GM18868 (cell line): Measurements from ENCODE around the gene TSC1.
A peak's percentile ranks its signal among the peaks of the same experiment; 100 is the strongest.
"Not testable (repeated sequence)": the region's sequence is repeated elsewhere in the genome, so short reads cannot be mapped to it uniquely, and the experiment has no call there.

ENCODE experiments used
- ATAC-seq: cut with Tn5 transposase; IDR thresholded peaks from one replicate; pipeline ENCODE4 v1.9.1; 2021; ENCODE audit warnings: mild to moderate bottlenecking, moderate library complexity; ENCODE audit not compliant: unreplicated experiment

The TSC1 gene

DNA sequence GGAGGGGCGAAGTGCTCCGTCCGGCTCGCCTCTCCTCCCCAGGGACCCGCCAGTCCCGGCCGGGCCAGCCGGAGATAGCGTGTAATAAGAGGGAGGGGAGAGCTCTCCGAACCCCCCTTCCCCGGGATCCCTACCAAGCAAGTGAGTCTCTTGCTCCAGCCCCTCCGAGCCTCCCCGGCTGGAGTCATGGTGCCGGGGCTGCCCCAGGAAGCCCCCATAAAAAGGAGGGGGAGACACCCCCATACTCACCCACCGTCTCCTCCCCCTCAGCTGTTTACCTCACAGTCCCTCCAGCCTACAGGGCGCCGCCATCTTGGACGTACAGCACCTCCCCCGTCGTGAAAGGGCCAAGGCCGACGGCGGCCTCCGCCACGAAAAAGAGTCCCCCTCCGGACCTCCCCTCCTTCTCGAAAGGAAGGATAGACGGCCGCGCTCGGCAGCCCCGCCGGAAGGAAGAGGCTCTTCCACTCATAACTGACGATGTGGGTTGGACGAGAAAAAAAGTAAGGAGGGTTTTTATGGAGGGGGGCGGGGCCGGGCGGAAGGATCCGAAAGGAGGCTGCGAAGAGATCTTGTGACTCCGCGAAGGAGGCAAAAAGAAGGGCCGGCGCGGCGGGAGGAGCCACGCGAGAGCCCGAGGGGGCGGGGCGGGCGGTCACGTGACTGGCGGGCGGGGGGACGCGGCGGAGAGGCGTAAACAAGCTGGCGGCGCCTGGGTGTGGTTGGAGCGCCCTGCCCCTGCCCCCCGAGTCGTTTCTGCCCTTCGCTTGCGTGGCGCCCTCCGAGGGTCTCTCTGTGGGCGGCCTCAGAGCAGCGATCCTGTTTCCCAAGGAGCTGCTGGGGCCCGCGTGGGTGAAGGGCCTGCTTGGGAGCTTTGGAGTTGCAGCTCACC, at the start of gene TSC1:
TSS of gene TSC1 (minus strand) at position 323 of the 892 bp plus-strand sequence. CDS start 15,744 bp downstream, outside the sequence.
- ATAC-seq: peak; percentile 70

DNA sequence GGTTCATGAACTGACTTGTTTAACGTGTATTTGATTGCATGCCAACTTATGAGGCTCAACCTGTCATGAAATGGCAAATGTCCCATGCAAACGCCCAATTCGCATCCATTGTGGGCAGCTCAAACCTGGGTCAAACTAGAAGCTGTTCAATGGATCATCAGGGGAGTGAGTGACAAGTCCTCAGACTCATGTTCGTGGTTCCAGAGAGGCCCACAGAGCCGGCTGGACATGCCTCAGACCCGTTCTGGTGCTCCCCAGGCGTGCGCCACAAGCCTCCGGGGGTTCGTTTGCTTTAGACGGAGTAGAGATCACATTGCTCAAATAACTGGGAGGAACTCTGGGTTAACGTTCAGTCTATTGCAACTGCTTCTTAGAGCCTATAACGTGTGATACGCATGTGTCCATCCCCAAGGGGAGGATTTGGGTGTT, 49.1 kb upstream of the TSC1 start:
- ATAC-seq: no peak

DNA sequence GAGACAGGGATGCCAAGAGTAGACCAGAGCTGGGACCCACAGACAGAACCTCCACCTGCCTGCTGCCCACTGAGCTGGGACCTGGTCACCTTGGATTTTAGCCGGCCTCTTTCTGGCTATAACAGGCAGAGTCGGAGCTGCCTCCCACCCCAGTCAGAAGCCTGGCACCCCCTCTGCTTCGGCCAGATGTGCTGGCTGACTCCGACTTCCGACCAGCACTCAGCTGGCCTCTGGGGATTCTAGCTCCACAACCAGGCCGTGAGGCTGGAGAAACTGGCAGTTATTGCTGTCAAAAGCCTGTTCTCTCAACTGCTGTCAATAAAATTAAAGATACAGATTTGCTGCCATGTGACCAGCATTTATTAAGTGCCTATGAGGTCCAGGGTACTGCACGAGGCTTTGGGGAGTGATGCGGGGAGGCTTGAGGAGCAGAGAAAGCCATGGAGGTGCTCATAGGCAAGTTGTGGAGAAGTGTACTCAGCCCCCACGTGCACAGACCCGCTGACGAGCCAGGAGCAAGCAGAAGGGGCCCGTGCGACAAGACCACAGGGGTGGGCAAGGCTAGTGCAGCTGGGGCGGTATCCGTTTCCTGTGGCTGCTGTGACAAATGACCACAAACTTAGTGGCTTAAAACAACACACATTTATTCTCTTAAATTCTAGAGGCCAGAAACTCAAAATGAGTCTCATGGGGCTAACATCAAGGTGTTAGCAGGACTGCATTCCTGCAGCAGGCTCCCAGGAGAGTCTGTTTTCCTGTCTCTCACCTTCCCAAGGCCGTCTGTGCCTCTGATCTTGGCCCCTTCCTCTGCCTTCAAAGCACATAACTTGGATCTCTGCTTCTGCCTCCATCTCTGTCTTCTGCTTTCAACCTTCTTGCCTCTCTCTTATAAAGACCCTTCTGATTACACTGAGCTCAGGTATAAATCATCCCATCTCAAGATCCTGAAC, 47.2 kb upstream of the TSC1 start:
- ATAC-seq: no peak

DNA sequence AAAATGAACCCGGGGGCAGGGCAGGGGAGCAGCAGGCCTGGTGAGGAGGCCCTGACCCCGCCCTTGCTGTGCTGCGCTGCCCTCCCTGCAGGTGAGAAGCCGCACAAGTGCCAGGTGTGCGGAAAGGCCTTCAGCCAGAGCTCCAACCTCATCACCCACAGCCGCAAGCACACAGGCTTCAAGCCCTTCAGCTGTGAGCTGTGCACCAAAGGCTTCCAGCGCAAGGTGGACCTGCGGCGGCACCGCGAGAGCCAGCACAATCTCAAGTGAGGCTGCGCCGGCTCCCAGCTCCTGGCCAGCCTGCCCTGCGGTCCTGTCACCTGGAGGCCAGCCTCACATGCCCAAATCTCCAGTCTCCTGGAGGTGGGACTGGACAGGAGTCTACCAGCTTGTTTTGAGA, 46.4 kb upstream of the TSC1 start:
- ATAC-seq: no peak

DNA sequence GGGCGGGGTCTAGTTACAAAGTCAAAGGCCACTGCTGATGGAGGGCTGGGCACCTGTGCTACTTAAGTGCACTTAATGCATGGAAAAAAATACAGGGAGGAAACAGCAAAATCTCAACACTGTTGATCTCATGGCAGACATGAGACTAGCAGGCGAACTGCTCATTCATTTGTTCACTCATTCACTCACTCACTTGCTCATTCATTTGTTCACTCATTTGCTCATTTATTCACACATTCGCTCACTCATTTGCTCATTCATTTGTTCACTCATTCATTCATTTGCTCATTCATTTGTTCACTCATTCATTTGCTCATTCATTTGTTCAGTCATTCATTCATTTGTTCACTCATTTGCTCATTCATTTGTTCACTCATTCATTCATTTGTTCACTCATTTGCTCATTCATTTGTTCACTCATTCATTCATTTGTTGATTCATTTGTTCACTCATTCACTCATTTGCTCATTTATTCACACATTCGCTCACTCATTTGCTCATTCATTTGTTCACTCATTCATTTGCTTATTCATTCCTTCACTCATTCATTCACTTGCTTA, 45.7 kb upstream of the TSC1 start:
- ATAC-seq: not testable (repeated sequence)

DNA sequence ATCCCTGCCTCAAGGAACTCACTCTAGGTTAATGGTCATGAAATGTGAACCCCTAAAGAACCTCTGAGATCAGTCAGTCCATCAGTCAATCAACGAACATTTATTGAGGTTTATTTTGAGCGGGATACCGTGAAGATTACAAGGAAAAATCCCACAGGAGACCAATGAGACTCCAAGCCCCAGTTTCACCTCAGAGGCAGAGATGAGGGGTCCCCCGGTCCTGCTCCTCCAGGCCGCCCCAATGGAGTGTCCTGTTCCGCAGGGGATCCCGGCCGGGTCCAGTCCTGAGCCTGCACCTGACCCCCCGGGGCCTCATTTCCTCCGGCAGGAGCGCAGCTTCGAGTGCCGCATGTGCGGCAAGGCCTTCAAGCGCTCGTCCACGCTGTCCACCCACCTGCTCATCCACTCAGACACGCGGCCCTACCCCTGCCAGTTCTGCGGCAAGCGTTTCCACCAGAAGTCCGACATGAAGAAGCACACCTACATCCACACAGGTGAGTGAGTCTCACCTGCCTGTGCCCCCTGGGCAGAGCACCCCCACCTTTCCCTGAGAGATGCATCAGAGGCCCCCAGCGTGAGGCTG, 45.1 kb upstream of the TSC1 start:
- no peak for ATAC-seq

DNA sequence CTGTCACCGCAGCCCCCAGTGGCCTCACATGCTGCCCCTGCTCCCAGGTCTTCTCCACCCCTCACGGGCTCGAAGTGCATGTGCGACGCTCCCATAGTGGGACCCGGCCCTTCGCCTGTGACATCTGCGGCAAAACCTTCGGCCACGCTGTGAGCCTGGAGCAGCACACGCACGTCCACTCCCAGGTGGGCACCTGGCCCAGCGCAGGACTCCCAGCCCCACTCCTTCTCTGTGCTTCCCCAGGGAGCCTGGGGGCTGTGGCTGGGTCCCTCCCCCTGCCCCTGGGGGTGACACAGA, 44.5 kb upstream of the TSC1 start:
- ATAC-seq: no peak

DNA sequence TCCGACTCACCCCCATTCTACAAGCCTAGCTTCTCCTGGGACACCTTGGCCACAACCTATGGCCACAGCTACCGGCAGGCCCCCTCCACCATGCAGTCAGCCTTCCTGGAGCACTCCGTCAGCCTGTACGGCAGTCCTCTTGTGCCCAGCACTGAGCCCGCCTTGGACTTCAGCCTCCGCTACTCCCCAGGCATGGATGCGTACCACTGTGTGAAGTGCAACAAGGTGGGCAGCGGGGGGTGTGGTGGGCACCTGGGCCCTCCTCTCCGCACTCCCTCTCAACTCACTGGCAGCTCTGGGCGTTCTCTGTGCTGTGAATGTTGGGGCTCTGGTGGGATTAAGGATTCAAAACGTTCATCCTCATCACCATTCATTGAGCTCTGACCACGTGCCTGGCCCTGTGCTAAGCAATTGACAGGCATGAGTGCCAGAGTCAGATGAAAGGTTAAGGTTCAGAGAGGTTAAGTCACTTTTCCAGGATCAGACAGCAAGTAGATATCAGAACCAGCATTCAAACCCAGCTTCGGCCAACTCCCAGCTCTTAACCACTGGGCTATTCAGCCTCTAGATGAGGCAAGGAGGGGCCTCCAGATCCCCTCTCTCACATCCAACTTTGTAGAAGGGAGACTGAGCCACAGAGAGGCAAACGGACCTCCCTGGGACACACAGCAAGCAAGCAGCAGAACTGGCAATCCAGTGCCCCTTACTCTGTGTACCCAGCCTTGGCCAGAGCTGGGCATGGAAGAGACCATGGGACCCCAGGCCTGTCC, 44.0 kb upstream of the TSC1 start:
- ATAC-seq: no peak

DNA sequence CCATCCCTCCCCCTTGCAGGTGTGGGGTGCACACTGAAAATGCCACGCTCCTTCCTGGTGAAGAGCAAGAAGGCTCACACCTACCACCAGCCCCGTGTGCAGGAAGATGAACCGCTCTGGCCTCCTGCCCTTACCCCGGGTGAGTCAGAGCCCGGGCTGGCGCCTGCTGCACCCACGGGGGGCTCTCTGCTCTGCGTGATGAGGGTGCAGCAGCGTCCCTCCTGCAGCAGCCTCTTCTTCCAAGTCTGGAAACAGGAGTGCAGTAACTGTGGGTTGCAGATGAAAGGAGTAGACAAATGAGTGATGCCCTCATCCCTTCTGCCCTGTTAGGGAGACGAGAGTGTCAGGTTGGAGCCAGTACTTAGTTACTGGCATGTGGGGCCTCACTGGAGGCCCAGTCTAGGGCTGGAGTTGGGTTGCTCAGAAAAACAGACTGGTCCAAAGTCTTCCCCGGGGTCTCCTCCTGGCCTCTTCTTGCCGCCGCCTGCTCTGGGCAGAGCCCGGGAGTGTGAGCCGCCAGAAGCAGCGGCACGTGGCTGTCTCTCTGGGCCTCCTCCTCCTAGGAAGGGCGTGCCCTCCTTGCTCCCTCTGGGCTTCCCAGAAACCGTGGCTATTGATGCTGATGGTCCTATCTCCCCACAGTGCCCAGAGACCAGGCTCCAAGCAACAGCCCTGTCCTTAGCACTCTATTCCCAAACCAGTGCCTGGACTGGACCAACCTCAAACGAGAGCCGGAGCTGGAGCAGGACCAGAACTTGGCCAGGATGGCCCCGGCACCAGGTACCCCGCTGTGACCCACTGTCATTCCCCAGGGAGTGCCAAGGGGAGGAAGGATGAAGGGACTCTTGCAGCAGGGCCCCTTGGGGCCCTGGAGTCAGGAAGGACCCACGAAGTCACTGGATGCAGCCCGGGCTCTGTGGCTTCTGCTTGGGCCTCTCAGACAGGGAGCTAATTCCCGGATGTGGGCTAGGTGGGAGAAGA, 42.5 kb upstream of the TSC1 start:
- no peak for ATAC-seq

DNA sequence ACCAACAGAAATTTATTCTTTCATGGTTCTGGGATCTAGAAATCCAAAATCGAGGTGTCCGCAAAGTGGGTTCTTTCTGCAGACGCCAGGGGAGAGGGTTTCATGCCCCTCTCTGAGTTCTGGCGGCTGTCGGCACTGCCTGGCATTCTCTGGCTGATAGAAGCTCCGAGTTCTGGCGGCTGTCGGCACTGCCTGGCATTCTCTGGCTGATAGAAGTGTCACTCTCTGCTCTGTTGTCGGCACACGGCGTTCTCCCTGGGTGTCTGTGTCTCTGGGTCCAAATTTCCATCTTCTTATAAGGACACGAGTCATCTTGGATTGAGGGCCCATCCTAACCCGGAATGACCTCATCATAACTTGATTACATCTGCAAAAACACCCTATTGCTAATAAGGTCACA, 41.7 kb upstream of the TSC1 start:
- no peak for ATAC-seq

DNA sequence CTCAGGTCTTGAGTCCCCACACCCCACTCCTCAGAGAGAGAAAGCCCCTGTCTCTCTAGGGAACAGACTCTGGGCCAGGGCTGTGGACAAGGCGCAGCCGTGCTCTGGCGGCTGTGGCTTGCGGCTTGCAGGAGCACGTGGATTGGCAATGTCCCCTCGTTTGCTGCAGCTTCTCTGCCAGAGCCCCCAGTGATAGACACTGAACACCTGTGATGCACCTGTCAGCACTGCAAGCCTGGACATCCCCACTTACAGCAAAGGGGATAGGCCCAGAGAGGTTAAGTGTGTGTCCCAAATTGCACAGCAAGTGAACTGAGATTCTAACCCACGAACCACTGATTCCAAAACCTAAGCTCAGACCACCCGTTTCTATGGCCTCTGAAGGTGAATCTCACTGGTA, 41.1 kb upstream of the TSC1 start:
- ATAC-seq: no peak

DNA sequence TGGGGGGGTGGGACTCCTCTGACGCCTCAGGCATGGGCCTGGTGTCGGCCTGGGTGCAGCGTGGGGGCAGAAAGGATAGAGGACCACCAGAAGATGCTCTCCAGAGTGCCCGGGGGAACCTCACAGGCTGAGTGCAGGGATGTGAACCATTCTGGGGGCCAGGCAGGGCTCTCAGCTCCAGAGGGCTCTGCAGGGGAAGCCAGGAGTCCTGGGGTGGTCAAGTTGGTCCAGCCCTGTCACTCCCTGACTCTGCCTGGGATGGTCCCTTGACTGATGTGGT, 40.6 kb upstream of the TSC1 start:
- ATAC-seq: no peak

DNA sequence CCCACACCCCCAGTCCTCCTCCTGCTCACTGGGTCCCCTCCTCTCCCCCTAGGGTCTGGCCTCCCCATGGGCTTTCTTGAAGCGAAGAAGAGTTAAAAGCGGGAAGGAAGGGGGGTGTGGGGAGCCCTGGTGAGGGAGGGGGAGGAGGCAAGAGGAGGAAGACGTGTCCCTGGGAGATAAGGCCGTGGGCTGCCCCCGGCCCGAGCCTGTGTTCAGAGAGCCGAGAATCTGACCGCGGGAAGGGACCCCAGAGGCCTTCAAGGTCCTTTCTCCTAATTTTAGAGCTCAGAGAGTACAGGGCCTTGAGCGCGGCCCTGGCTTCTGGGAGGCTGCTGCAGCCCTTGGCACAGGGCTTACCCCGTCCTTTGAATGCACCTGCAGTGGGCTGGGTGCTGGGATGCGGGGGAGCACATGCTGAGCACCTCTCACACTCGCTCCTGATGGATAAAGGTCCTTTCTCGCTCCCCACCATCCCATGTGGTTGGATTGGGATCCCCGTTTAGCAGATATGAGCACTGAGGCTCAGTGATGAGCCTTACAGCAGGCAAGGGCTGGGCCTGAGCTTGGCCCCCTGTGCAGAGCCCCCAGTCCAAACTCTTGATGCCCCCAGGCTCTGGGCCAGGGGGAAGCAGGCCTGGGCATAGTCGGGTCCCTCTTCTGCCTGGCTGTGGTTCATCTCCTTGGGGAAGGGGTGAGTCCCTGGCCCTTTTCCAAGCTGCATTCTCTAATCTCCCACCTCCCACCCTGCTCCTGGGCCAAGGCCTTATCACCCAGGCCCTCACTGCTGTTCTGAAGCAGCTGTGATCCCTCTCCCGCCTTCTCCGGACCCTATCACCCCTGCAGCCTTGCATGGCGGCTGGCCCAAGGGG, 40.0 kb upstream of the TSC1 start:
- no peak for ATAC-seq

DNA sequence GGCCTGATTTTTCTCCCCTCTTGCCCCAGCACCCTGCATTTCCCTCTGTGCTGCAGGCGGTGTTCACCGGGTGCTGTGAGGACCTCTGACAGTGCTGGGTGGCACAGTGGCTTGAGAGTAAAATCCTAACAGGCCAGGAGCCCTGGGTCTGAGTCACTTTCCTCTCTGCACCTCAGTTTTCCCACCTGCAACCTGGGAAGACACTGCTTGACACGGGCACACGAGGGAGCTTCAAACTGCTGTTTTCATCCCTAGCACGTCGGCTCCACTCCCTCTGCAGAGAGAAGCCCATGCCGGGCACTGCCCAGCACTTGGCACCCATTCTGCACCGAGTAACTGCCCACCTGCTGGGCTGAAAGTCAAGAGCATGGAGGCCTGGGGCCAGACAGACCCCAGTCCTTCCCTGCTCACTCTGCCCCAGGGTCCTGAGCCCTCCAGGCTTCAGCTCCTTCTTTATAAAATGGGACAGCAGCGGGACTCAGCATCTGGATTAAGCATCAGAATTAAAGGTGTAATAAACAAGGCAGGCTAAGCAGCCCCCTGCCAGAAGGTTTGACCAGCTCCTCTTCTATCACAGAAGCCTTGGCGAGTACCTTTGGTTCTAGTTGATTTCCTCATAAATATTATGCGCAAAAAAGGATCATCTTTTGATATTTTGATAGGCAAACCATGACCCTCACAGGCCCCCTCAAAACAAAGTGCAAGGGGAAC, 39.2 kb upstream of the TSC1 start:
- no peak for ATAC-seq

DNA sequence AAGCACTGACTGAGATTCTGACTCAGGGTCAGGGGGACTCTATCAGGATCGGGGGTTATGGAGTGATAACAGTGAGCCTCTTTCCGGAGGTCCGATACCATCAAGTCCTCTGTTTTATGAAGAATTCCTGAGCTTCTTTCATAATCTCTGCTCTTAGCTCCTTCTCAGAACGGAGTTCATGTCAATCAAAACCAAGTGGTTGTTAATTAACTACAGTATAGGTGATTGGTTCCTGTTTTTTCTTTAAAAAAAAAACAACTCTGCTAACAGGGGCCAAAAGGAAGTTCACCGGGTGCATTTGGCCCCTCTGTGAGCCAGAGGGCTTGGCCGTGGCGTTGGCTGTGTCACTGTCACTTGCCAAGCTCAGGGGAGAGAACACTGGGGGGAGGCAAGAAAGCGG, 38.0 kb upstream of the TSC1 start:
- ATAC-seq: no peak

DNA sequence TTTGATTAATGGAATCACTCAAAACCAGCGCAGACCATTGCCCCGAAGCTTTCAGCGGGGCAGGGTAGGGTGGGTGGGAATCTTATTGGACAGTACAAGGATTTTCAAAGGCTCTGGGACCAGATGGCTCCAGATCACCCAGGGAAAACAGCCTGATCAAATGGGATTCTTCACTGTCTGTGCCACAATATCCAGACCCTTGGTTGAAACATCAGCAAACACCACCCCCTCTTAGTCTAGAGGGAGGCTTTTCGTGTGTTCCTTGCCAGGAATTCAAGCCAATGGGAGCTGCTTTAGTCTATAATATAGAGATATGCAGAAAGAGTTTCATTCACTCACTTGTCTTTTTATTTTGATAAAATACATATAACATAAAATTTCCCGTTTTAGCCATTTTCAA, 35.7 kb upstream of the TSC1 start:
- ATAC-seq: no peak

DNA sequence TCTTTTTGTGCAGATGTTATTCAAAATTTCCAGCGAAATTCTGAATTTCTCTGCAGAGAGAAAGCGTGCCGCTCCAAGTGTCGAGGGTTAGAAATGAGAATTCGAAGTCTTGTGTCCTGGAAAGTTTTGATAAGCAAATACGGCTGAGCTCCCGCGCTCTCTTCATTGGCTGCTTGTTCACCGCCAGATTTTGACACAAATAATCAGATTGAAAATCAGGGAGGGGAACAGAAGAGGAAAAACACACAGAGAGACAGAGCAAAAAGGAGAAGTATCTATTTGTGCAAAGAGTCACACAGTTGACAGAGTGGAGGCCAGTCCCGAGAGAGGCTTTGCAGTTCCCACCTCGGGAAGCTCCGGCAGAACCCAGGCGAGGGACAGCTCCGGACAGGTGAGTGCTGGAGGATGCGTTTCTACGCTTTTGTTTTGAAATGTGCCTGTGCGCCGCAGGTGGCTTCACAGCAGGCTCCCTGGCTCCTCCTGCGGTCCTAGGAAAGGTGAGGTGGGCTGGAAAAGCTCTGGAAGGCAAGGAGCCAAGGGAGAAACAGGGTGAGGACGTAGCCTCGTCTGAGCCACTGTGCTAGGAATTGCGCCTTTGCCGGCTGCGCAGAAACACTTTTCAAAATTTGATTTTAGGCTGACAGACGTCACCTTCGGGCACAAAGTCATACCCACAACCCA, 34.2 kb upstream of the TSC1 start, which contains the start of gene GFI1B:
TSS of gene GFI1B (plus strand) at position 244 of the 681 bp plus-strand sequence. CDS start 7,985 bp downstream, outside the sequence.
- no peak for ATAC-seq
